GM21529 (cell line): Measurements from ENCODE around the gene LILRB5.
"Not testable (repeated sequence)": the region's sequence is repeated elsewhere in the genome, so short reads cannot be mapped to it uniquely, and the experiment has no call there.

Experiments
- ATAC-seq: cut with Tn5 transposase; IDR thresholded peaks from one replicate; pipeline ENCODE4 v1.9.1; 2021; ENCODE audit not compliant: unreplicated experiment

Gene LILRB5

DNA sequence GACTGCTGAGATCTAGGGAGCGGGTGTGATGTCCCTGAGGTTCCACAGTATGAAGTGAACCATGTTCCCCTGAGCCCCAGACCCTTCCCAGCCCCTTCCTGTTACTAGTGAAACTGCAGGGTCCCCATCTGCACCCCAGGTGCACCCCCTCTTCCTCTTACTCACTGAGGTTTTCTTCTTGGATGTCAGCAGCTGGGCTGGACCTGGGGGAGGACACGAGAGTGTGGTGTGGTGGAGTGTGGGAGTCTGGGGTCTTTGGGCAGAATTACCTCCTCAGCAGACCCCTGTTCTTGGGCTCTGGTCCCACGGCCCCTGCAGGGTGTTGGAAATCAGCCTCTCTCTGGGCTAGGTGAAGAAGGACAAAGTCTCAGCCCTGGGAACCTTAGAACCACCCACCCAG lies 11.1 kb downstream of the LILRB5 start:
- ATAC-seq: no peak

DNA sequence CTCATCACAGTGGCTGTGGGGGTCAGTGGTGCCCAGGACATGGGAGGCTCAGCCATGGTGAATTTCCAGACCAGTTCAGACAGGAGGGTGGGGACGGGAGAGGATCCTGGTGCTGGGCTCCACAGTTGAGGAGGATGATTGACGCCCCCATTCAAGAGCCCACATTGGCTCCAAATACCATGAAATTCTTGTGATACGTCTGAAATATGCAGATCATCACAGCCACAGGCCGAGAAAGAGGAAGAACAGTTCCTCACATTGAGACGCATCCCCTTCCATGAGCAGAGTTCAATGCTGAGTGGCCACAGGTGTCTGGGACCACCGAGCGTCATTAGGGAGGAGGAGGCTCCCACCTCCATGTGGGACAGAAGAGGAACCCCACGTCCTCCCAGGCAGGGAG lies 13.3 kb downstream of the LILRB5 start:
- ATAC-seq: not testable (repeated sequence)

DNA sequence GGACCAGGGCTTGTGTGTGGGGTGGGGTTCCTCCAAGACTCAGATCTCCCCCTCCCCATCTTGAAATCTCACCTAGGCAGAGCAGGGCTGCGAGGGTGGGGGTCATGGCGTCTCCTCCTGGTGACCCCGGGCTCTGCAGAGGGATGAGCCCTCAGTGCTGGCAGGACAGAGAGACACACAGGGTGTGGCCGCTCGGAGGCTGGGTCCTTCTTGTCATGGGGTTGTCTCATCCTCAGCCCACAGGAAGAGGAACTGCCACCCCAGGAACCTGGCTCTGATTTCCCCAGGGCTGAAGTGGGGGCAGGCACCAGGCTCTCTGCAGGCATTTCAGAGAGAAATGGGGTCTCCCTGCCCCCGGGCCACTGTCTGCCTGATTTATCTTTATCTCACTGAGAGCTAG lies 14.4 kb downstream of the LILRB5 start, which contains the start of gene LILRA6:
TSS of gene LILRA6 (minus strand) at position 145 of the 400 bp plus-strand sequence.
- ATAC-seq: not testable (repeated sequence)

DNA sequence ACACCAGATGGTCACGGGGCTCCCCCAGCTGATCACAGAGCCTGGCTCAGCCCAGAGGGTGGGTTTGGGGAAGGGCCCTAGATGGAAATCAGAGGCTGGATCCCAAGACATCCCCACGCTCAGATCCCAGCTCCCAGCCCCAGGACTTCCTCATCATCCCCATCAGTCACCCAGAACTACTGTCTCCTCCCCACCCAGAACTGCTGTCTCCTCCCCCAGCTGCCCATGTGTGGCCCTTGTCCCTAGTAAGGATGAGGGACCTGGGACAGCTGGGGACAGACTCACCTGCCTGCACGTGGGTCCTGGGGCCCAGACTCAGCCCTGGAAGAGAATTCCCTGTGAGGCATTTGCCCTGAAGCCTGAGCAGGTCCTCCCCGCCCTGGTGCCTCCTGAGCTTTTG lies 14.8 kb downstream of the LILRB5 start:
- ATAC-seq: not testable (repeated sequence)

DNA sequence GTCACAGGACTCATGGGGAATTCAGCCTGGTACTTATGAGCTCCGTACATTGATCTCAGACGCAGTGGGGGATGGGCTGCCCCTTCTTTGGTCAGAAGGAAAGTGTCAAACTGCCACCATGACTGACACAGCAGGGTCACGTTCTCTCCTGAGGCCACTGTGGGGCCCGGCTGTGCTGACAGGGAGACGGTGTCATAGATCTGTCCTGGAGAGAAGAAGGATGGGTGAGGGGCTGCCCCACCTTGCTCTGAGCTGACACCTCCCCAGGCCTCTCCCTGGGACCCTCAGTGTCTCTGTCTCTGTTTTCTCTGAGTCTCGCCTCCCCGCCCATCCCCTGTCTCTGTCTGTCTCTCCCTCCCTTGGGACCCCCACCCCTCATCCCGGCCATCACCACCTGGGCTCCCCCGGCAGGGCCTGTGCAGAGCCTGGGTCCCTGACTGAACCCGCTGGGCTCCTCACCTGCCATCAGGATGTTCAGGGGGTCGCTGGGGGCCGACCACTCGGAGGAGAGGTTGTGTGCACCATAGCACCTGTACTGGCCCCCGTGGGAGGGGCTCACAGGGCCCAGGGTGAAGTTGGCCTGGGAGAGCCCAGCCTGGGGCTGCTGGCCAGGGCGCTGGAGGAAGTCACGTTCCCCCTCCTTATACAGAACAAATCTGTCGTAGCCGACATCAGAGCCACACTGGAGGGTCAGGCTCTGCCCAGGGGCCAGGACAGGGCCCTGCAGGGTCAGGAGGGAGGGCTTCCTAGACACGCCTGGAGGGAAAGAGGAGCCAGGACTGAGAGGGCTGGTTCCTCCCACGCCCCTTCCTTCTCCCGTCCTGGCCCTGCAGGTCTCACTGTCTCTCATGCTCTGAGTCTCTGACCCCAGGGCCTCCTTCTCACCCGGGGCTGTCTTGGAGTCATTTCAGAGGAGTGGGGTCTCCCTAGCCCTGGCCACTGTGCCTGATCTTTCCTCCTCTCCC lies 16.4 kb downstream of the LILRB5 start:
- ATAC-seq: not testable (repeated sequence)

DNA sequence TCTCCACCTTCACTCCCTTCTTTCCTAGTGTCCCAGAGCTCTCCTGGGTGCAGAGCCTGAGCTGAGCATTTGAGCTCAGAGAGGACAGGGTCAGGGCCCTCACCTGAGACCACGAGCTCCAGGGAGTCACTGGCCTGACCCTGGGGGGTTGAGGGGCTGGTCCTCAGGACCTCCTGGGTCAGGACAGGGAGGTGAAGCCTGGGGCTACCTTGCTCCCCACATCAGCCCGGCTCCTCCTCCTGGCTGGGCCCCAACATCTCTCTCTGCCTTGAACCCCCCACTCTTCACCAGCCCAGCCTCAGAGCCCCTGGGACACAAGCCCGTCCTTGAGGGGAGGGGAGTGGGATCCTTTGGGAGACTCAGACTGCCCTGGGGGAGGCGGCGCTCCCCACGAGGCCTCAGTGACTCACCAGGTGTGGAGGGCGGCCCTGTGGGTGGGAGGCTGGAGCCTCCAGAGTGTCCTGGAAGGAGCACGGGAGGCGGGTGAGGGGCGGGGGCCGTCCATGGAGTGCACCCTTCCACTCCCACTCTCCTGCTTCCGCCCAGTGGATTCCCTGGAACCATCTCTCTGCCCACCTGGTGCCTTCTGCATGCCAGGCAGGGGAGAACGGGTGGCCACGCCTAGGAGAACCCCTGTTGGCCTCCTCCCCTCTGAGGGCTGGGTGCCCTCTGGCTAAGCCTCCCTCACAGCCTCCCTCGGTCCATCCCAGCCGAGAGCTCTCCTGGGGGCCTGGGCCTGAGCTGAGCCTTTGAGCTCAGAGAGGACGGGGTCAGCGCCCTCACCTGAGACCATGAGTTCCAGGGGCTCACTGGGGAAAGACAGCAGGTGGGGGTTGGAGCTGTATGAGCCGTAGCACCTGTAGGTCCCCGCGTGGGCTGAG lies 17.3 kb downstream of the LILRB5 start:
- not testable (repeated sequence) for ATAC-seq

DNA sequence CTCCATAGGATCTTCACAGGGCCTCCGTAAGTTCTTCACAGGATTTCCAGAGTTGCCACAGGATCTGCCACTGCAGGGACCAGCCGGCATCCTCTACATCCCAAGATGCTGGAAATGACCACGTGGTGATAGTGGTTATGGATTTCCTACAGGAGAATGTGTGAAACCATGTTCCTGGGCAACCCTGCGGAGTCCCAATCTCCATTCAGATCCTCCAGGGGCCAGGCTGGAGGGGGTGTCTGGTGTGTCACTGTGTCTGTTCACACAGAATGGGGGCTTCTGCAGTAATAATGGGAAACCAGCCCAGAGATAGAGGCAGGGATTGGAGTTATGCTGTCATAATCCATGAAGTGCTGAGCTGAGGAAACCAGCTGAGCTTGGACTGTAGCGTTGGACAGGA lies 23.1 kb downstream of the LILRB5 start:
- ATAC-seq: no peak

DNA sequence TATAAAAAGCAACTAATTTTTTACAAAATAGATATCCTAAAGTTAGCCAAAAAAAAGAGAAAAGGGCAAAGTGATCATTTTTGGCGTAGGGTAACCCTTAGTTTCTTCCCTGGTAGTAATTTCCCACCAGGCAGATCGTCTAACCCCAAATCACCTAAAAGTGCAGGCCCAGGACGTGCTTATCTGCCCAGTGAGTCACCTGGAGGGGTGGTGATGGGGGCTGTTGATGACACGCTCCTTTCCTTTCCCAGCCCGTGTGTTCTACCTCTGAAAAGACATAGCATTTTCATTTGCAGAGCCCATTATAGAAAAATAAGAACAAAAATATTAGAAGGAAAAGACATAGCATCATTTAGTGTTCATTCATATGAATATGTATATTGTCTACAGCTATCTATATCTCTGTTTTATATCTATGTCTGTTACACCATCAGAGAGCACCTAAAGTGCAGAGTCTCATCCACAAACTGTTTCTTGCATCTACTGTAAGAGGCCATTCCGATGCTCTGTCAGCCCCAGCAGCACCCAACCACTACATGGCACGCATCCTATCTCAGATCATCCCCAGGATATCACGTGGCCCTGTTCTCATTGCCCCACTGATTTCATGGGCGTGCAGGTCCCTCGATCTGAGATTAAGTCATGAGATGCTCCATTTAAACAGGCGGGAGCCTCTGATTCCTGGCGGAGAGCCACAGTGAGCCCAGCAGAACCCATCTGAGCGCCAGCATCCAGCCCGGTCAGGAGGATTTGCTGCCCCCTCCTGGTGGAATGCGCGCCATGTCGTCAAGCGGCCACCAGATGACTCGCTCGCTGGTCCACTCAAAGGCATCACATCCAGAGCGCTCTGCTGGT lies 25.8 kb downstream of the LILRB5 start:
- no peak for ATAC-seq

DNA sequence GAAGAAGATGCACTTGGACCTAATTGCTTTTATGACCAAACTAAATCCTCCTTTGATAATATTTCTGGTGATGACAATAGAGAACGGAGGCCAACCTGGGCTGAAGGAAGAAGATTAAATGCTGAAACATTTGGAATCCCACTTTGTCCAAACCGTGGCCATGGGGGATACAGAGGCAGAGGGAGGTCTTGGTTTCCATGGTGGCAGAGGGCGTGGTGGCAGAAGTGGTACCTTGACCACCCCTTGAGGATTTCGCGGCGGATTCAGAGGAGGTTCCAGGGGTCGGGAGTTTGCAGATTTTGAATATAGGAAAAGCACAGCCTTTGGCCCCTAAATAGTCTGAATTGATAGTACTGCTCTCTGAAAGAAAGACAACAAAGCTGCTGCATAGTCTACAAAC lies 27.0 kb downstream of the LILRB5 start:
- ATAC-seq: no peak

DNA sequence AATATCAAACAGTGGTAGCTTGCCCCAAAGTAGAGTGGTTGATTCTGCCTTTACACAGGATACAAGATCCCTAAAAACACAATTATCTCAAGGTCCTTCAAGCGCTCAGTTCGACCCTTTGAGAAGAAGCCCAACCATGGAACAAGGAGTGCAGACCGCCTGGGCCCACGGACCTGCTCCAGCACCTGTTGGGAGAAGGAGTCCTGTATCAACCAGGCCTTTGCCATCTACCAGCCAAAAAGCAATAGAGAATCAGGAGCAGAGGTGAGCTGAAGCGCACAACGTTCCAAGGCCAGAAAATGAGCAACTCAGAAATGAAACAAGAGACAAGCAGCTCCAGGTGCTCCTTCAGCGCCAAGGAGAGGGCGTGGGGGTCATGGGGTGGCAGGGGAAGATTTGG lies 27.9 kb downstream of the LILRB5 start:
- ATAC-seq: no peak

DNA sequence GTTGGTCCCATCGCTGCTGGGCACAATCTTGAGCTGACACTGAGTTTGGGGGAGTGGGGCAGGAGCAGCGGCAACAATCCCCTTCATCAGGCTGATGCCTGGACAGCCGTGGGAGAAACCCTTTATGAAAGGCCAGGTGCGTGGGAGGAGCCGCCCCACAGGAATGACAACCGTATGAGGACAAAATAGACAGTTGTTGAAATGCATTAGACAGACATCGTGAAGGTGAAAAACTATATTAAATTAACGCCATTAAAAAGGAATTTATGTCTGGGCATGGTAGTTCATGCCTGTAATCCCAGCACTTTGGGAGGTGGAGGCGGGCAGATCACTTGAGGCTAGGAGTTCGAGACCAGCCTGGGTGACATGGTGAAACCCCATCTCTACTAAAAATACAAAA lies 32.5 kb downstream of the LILRB5 start:
- not testable (repeated sequence) for ATAC-seq

DNA sequence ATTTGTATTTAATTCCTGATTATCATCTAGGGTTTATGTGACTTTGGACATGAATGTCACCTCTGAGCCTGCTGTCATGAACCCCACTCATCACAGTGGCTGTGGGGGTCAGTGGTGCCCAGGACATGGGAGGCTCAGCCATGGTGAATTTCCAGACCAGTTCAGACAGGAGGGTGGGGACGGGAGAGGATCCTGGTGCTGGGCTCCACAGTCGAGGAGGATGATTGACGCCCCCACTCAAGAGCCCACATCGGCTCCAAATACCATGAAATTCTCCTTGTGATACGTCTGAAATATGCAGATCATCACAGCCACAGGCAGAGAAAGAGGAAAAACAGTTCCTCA lies 33.2 kb downstream of the LILRB5 start:
- ATAC-seq: not testable (repeated sequence)

DNA sequence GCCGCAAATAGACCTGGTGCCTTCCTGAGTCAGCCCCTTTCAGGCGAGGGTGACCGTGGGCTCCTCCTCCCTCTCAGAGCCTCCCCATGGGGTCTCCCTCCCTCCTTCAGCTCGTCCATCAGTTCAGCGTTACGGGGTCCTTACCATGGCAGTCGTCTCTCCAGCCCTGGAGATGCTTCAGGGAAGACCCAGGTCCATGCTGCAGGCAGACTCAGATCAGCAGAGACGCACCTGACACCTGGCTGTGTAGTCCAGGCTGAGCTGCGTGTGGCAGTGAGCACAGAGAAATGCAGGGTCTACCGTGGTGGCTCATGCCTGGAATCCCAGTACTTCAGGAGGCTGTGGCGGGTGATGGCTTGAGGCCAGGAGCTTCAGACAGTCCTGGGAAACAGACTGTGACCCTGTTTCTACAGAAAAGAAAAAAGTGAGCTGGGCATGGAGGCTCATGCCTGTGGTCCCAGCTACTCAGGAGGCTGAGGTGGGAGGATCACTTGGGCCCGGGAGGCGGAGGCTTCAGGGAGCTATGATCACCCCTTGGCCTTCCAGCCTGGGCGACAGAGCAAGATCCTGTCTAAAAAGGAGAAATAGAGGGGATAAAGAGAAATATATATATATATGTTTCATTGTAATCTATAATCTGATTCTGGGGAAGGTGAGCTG lies 33.7 kb downstream of the LILRB5 start:
- ATAC-seq: not testable (repeated sequence)

DNA sequence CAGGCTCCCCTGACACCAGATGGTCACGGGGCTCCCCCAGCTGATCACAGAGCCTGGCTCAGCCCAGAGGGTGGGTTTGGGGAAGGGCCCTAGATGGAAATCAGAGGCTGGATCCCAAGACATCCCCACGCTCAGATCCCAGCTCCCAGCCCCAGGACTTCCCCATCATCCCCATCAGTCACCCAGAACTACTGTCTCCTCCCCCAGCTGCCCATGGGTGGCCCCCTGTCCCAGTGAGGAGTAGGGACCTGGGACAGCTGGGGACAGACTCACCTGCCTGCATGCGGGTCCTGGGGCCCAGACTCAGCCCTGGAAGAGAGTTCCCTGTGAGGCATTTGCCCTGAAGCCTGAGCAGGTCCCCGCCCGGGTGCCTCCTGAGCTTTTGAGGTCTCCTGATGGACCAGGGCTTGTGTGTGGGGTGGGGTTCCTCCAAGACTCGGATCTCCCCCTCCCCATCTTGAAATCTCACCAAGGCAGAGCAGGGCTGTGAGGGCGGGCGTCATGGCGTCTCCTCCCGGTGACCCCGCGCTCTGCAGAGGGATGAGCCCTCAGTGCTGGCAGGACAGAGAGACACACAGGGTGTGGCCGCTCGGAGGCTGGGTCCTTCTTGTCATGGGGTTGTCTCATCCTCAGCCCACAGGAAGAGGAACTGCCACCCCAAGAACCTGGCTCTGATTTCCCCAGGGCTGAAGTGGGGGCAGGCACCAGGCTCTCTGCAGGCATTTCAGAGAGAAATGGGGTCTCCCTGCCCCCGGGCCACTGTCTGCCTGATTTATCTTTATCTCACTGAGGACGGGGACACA lies 34.4 kb downstream of the LILRB5 start, which contains the start of gene LILRB3:
TSS of gene LILRB3 (minus strand) at position 534 of the 803 bp plus-strand sequence. CDS start at position 503, 31 bp downstream.
- not testable (repeated sequence) for ATAC-seq

DNA sequence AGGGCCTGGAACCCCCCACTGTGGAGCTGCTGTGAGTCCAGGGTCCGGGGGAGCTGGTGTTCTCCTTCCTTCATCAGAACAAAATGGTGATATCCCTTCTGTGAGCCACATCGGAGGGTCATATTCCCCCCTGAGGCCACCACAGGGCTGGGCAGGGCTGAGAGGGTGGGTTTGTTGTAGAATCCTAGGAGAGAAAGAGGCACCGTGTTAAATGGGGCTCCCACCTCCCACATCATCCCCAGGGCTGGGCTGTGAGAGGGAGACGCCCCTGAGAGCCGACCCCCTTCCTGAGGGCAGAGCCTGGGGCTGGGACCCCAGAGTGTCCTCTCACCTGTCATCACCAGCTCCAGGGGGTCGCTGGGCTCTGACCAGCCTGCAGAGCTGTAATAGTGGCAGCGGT lies 35.1 kb downstream of the LILRB5 start:
- not testable (repeated sequence) for ATAC-seq

DNA sequence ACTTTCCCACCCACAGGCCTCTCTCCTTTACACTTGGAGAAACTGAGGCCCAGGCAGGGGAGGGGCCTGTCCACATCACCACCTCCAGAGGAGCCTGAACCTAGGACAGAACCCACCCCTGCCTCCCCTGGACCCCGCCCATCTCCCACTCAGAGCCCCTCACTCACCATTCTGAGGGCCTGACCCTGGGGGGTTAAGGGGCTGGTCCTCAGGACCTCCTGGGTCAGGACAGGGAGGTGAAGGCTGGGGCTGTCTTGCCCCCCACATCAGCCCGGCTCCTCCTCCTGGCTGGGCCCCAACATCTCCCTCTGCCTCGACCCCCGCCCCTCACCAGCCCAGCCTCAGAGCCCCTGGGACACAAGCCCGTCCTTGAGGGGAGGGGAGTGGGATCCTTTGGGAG lies 37.4 kb downstream of the LILRB5 start:
- ATAC-seq: not testable (repeated sequence)

DNA sequence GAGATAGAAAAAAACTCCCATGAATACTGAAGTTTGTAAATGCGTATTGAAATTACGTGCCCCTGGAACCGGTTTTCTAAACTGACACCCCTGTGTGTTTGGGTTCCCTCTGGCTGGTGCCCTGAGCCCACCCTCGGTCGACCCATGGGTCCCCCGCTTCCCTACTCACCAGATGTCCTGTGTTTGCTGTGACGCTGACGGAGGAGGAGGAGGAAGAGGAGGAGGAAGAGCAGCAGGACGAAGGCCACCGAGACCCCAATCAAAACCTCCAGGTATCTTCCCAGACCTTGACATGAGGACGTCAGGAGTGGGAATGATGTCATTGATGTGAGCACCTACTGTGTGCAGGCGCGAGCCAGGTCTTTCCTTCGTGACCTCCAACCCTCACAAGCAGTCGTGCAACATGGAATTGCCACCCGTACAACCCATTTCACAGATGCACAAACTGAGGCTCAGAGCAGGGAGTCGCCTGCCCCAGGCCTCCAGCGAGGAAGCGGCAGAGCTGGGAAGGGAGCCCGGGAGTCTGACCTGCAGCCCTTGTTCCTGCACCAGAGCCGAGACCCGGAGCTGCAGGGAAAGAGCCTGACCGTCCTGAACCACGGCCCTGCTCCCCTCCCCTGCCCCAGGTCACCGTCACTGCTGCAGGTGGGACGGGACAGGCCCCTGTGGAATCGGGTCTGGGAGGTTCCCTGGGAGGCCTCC lies 38.0 kb downstream of the LILRB5 start:
- ATAC-seq: no peak

DNA sequence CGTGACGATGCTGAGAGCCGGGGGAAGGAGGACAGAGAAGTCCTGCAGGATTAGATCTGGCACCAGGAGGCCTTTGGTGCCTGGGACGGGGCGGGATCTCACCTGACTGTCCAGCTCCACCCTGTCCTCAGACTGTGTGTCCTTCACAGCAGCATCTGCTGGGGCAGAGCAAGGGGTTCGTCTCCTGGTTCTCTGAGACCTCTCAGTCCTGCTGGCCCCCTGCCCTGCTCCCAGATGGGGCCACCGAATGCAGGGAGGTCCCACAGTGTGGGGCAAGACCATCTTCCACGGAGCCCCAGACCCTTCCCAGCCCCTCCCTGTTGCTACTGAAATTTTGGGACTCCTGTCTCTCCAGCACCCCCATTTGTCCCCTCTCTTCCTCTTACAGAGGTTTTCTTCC lies 38.8 kb downstream of the LILRB5 start:
- ATAC-seq: no peak
